ENCODE data around the gene WDR70. TPM values are rescaled to one million over a fixed set of nuclear protein-coding genes. Genes with fewer than 3 reads are reported as not detected.

WDR70 gene
- total and polyA plus RNA-seq, 10 of the 15 experiments (the other 5 are each of a cell fraction or from before 2014, with no cell fraction given) = 10.9 to 33.6 (median 29.1) TPM

DNA sequence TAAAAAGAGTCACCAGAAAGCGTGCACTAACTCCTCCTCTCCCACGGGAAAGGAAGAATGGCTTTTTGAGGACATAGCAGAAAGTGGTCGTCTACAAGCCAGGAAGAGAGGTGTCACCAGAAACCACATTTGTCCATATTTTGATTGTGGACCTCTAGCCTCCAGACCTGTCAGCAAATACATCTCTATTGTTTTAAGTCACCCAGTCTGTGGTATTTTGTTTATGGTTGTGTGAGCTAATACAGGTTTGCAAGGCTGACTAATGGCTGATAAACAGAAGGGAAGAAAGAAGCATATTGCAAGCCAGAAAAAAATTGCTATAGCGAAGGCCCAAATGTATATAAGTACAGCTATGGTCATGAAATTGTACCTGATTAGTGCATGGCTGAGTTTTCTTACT is 21.4 kb downstream of the WDR70 start:
- Histone ChIP-seq H3K36me3 (ENCODE audit: control insufficient read depth in 2 of 2, insufficient read depth in 2 of 2, low read length in 1 of 2) (peaks cover 0 to 4% of the 10 kb centered on the region in 2 experiments; a peak in 1 of 4 replicates), H3K4me3 (no peak overlapping the region), H4K20me1 (ENCODE audit: control insufficient read depth, insufficient read depth) (no peaks in the 10 kb centered on the region), H3K9ac (ENCODE audit: control insufficient read depth, insufficient read depth, low read length) (no peak overlapping the region), H3K9me3 (replicated peaks; ENCODE audit: control insufficient read depth, insufficient read depth, low read length) (no peaks in the 10 kb centered on the region), H2AFZ (ENCODE audit: control insufficient read depth, low read depth, low read length) (no peak overlapping the region), H3K4me2 (ENCODE audit: control insufficient read depth, insufficient read depth) (no peak overlapping the region), H3K27me3 (replicated peaks in 1 of 2; ENCODE audit: control insufficient read depth in 2 of 2, insufficient read depth in 2 of 2, low read length in 1 of 2) (no peaks in the 10 kb centered on the region), H3K4me1 (ENCODE audit: control insufficient read depth, insufficient read depth, low read length) (no peaks in the 10 kb centered on the region), H3K27ac (ENCODE audit: control insufficient read depth, insufficient read depth) (no peak overlapping the region), H3K79me2 (ENCODE audit: control insufficient read depth, insufficient read depth, low read length) (no peaks in the 10 kb centered on the region)
- intact Hi-C loops (cut with micrococcal nuclease; ENCODE audit: unreplicated experiment) = no loop called here
- ChIA-PET POLR2A (interaction anchor here (0.6 to 0.7 kb wide), 3 partner anchors 15 to 464 kb away, joined by 3 to 4 read pairs (median 4); no protein-coding TSS in a partner anchor), CTCF (interaction anchor here (2.0 kb wide), 1 partner anchor 12 kb away, joined by 7 read pairs; no protein-coding TSS in a partner anchor), SMC1A (ENCODE audit: uncharacterized antibody, unreplicated experiment) (no interaction called here), RAD21 (ENCODE audit: unreplicated experiment) (interaction anchor here (0.6 kb wide), 1 partner anchor 29 kb away, joined by 3 read pairs; no protein-coding TSS in a partner anchor)
- in situ Hi-C loops (cut with MboI) = no loop called here
- BruUV-seq (replicated peaks) = no TSS peak
- DNase-seq (ENCODE audit: low read depth, low spot score) (no peak), ATAC-seq (no peak), FAIRE-seq (no peak)
- 100% methylated on average over 4 of the region's 4 CpGs for WGBS (ENCODE audit: insufficient coverage, insufficient replicate concordance, low lambda C conversion rate, missing lambda C conversion rate)
- TF ChIP-seq ATF7 (IDR thresholded peaks at IDR 0.05; ENCODE audit: low read depth) (no peak), ZBED1 (IDR thresholded peaks at IDR 0.05; ENCODE audit: borderline replicate concordance) (no peak), CREB1 (IDR thresholded peaks at IDR 0.05; ENCODE audit: low read depth) (no peak), FOXM1 (IDR thresholded peaks at IDR 0.05; ENCODE audit: low read depth, low read length) (no peak), SUZ12 (IDR thresholded peaks at IDR 0.05; ENCODE audit: unreplicated experiment) (no peak)
- TF ChIP-seq, protein P1, sequence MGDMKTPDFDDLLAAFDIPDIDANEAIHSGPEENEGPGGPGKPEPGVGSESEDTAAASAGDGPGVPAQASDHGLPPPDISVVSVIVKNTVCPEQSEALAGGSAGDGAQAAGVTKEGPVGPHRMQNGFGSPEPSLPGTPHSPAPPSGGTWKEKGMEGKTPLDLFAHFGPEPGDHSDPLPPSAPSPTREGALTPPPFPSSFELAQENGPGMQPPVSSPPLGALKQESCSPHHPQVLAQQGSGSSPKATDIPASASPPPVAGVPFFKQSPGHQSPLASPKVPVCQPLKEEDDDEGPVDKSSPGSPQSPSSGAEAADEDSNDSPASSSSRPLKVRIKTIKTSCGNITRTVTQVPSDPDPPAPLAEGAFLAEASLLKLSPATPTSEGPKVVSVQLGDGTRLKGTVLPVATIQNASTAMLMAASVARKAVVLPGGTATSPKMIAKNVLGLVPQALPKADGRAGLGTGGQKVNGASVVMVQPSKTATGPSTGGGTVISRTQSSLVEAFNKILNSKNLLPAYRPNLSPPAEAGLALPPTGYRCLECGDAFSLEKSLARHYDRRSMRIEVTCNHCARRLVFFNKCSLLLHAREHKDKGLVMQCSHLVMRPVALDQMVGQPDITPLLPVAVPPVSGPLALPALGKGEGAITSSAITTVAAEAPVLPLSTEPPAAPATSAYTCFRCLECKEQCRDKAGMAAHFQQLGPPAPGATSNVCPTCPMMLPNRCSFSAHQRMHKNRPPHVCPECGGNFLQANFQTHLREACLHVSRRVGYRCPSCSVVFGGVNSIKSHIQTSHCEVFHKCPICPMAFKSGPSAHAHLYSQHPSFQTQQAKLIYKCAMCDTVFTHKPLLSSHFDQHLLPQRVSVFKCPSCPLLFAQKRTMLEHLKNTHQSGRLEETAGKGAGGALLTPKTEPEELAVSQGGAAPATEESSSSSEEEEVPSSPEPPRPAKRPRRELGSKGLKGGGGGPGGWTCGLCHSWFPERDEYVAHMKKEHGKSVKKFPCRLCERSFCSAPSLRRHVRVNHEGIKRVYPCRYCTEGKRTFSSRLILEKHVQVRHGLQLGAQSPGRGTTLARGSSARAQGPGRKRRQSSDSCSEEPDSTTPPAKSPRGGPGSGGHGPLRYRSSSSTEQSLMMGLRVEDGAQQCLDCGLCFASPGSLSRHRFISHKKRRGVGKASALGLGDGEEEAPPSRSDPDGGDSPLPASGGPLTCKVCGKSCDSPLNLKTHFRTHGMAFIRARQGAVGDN (IDR thresholded peaks at IDR 0.05) = no peak
- TF ChIP-seq, protein P2, sequence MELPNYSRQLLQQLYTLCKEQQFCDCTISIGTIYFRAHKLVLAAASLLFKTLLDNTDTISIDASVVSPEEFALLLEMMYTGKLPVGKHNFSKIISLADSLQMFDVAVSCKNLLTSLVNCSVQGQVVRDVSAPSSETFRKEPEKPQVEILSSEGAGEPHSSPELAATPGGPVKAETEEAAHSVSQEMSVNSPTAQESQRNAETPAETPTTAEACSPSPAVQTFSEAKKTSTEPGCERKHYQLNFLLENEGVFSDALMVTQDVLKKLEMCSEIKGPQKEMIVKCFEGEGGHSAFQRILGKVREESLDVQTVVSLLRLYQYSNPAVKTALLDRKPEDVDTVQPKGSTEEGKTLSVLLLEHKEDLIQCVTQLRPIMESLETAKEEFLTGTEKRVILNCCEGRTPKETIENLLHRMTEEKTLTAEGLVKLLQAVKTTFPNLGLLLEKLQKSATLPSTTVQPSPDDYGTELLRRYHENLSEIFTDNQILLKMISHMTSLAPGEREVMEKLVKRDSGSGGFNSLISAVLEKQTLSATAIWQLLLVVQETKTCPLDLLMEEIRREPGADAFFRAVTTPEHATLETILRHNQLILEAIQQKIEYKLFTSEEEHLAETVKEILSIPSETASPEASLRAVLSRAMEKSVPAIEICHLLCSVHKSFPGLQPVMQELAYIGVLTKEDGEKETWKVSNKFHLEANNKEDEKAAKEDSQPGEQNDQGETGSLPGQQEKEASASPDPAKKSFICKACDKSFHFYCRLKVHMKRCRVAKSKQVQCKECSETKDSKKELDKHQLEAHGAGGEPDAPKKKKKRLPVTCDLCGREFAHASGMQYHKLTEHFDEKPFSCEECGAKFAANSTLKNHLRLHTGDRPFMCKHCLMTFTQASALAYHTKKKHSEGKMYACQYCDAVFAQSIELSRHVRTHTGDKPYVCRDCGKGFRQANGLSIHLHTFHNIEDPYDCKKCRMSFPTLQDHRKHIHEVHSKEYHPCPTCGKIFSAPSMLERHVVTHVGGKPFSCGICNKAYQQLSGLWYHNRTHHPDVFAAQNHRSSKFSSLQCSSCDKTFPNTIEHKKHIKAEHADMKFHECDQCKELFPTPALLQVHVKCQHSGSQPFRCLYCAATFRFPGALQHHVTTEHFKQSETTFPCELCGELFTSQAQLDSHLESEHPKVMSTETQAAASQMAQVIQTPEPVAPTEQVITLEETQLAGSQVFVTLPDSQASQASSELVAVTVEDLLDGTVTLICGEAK (IDR thresholded peaks at IDR 0.05; ENCODE audit: borderline replicate concordance) = no peak
- TF ChIP-seq, protein P3, sequence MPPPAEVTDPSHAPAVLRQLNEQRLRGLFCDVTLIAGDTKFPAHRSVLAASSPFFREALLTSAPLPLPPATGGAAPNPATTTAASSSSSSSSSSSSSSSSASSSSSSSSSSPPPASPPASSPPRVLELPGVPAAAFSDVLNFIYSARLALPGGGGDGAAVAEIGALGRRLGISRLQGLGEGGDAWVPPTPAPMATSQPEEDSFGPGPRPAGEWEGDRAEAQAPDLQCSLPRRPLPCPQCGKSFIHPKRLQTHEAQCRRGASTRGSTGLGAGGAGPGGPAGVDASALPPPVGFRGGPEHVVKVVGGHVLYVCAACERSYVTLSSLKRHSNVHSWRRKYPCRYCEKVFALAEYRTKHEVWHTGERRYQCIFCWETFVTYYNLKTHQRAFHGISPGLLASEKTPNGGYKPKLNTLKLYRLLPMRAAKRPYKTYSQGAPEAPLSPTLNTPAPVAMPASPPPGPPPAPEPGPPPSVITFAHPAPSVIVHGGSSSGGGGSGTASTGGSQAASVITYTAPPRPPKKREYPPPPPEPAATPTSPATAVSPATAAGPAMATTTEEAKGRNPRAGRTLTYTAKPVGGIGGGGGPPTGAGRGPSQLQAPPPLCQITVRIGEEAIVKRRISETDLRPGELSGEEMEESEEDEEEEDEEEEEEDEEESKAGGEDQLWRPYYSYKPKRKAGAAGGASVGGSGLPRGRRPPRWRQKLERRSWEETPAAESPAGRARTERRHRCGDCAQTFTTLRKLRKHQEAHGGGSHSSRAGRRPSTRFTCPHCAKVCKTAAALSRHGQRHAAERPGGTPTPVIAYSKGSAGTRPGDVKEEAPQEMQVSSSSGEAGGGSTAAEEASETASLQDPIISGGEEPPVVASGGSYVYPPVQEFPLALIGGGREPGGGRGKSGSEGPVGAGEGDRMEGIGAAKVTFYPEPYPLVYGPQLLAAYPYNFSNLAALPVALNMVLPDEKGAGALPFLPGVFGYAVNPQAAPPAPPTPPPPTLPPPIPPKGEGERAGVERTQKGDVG (CRISPR knock-in tag; IDR thresholded peaks at IDR 0.05) = no peak
- TF ChIP-seq, protein P4, sequence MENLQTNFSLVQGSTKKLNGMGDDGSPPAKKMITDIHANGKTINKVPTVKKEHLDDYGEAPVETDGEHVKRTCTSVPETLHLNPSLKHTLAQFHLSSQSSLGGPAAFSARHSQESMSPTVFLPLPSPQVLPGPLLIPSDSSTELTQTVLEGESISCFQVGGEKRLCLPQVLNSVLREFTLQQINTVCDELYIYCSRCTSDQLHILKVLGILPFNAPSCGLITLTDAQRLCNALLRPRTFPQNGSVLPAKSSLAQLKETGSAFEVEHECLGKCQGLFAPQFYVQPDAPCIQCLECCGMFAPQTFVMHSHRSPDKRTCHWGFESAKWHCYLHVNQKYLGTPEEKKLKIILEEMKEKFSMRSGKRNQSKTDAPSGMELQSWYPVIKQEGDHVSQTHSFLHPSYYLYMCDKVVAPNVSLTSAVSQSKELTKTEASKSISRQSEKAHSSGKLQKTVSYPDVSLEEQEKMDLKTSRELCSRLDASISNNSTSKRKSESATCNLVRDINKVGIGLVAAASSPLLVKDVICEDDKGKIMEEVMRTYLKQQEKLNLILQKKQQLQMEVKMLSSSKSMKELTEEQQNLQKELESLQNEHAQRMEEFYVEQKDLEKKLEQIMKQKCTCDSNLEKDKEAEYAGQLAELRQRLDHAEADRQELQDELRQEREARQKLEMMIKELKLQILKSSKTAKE (IDR thresholded peaks at IDR 0.05; ENCODE audit: low read depth, poor library complexity, severe bottlenecking) = no peak

All from GM12878 (cell line).